GM12878 (cell line): ENCODE results near the gene BNIP5. TPM values are rescaled to one million over a fixed set of nuclear protein-coding genes. Genes with fewer than 3 reads are reported as not detected.

Experiments
- CBX3 ChIP-seq: fragments of 200-600 bp; sonication (generic); IDR thresholded peaks from 2 replicates; pipeline ENCODE4 v1.6.1; 2016; ENCODE audit warnings: low read depth, borderline replicate concordance
- DPF2 ChIP-seq: fragments of 450-650 bp; IDR thresholded peaks from 2 replicates; pipeline ENCODE4 v1.6.1; 2017; ENCODE audit warnings: mild to moderate bottlenecking
- E2F8 ChIP-seq: fragments of 450-650 bp; IDR thresholded peaks from 2 replicates; pipeline ENCODE4 v1.6.1; 2018; ENCODE audit warnings: mild to moderate bottlenecking, low read depth, moderate library complexity; ENCODE audit not compliant: partially characterized antibody
- EGR1 ChIP-seq, 2 experiments: IDR thresholded peaks; 1 replicate in 1 of 2; 2 replicates in 1 of 2; pipeline ENCODE4 v1.6.1; 2011 to 2012; ENCODE audit warnings: low read depth in 2 of 2, low read length in 2 of 2, borderline replicate concordance in 1 of 2, mild to moderate bottlenecking in 1 of 2, moderate library complexity in 1 of 2
- EP300 ChIP-seq, 2 experiments: fragments of 150-350 bp in 1 of 2; IDR thresholded peaks; 2 replicates each; pipeline ENCODE4 v1.6.1; 2011 to 2012; ENCODE audit warnings: low read depth in 2 of 2, low read length in 2 of 2, borderline replicate concordance in 1 of 2, improper control_type of control experiment in 1 of 2, inconsistent platforms in 1 of 2; ENCODE audit not compliant: control insufficient read depth in 1 of 2
- FOXK2 ChIP-seq: fragments of 450-650 bp; IDR thresholded peaks from 2 replicates; pipeline ENCODE4 v1.6.1; 2017; ENCODE audit warnings: mild to moderate bottlenecking, moderate library complexity
- MAX ChIP-seq: IDR thresholded peaks from 2 replicates; pipeline ENCODE4 v1.6.1; 2012; ENCODE audit warnings: low read depth, low read length, improper control_type of control experiment
- MYB ChIP-seq: fragments of 150-350 bp; IDR thresholded peaks from 2 replicates; pipeline ENCODE4 v1.6.1; 2014; ENCODE audit warnings: mild to moderate bottlenecking, low read depth, low read length, borderline replicate concordance
- RBBP5 ChIP-seq: fragments of 200-600 bp; sonication (generic); conservative IDR thresholded peaks from 2 replicates; pipeline ENCODE4 v1.6.1; 2016
- RELB ChIP-seq: fragments of 450-650 bp; IDR thresholded peaks from 2 replicates; pipeline ENCODE4 v1.6.1; 2017; ENCODE audit warnings: low read depth, mild to moderate bottlenecking, moderate library complexity
- SRF ChIP-seq, 2 experiments: IDR thresholded peaks; 2 replicates each; pipeline ENCODE4 v1.6.1; 2011; ENCODE audit warnings: low read depth in 2 of 2, low read length in 2 of 2, mild to moderate bottlenecking in 1 of 2, moderate library complexity in 1 of 2
- TBL1XR1 ChIP-seq: IDR thresholded peaks from 2 replicates; pipeline ENCODE4 v1.6.1; 2012; ENCODE audit warnings: low read depth, low read length, improper control_type of control experiment
- ZBED1 ChIP-seq: IDR thresholded peaks from 2 replicates; pipeline ENCODE4 v1.6.1; 2016; ENCODE audit warnings: borderline replicate concordance
- polyA plus RNA-seq, 11 experiments: library from polyadenylated mRNA; depleted of rRNA in 4 of 11; unstranded in 6 of 11; stranded (reverse) in 5 of 11; fragments of >200 nt; fragmentation: Nextera tagmentation in 4 of 11; fragmentation: Illumina TruSeq in 1 of 11; extraction: Ambion mirVana in 4 of 11; extraction: Trizol in 1 of 11; gene quantifications; 1 replicate in 1 of 11; 2 replicates in 10 of 11; pipeline versions ENCODE4 v1.2.1 to v1.2.3, GENCODE V29; 2011 to 2016; ENCODE audit warnings: inconsistent platforms in 2 of 11, missing spikeins in 2 of 11, low read depth in 1 of 11
- total RNA-seq, 4 experiments: library from RNA; depleted of rRNA in 3 of 4; stranded (reverse); fragments of >200 nt in 3 of 4; fragmentation: Illumina TruSeq in 1 of 4; extraction: Trizol in 1 of 4; gene quantifications; 2 replicates each; pipeline versions ENCODE4 v1.2.1 to v1.2.3, GENCODE V29; 2013 to 2021
- TF ChIP-seq, protein P1 (sequence below): IDR thresholded peaks from 2 replicates; pipeline ENCODE4 v1.6.1; 2012; ENCODE audit warnings: improper control_type of control experiment, low read depth, low read length; ENCODE audit not compliant: insufficient replicate concordance
- TF ChIP-seq, protein P2 (sequence below): fragments of 450-650 bp; formaldehyde crosslinking; IDR thresholded peaks from 2 replicates; pipeline ENCODE4 v1.5.0; 2022; ENCODE audit warnings: mild to moderate bottlenecking, missing genetic modification characterization

The BNIP5 gene
- total and polyA plus RNA-seq, 10 of the 15 experiments (the other 5 are each of a cell fraction or from before 2014, with no cell fraction given): 0.02 to 0.68 (median 0.05) TPM; not detected in 2

- TF ChIP-seq, protein P1, sequence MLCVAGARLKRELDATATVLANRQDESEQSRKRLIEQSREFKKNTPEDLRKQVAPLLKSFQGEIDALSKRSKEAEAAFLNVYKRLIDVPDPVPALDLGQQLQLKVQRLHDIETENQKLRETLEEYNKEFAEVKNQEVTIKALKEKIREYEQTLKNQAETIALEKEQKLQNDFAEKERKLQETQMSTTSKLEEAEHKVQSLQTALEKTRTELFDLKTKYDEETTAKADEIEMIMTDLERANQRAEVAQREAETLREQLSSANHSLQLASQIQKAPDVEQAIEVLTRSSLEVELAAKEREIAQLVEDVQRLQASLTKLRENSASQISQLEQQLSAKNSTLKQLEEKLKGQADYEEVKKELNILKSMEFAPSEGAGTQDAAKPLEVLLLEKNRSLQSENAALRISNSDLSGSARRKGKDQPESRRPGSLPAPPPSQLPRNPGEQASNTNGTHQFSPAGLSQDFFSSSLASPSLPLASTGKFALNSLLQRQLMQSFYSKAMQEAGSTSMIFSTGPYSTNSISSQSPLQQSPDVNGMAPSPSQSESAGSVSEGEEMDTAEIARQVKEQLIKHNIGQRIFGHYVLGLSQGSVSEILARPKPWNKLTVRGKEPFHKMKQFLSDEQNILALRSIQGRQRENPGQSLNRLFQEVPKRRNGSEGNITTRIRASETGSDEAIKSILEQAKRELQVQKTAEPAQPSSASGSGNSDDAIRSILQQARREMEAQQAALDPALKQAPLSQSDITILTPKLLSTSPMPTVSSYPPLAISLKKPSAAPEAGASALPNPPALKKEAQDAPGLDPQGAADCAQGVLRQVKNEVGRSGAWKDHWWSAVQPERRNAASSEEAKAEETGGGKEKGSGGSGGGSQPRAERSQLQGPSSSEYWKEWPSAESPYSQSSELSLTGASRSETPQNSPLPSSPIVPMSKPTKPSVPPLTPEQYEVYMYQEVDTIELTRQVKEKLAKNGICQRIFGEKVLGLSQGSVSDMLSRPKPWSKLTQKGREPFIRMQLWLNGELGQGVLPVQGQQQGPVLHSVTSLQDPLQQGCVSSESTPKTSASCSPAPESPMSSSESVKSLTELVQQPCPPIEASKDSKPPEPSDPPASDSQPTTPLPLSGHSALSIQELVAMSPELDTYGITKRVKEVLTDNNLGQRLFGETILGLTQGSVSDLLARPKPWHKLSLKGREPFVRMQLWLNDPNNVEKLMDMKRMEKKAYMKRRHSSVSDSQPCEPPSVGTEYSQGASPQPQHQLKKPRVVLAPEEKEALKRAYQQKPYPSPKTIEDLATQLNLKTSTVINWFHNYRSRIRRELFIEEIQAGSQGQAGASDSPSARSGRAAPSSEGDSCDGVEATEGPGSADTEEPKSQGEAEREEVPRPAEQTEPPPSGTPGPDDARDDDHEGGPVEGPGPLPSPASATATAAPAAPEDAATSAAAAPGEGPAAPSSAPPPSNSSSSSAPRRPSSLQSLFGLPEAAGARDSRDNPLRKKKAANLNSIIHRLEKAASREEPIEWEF: no peak
- no peak for TF ChIP-seq FOXK2
- no peak for TF ChIP-seq TBL1XR1
- TF ChIP-seq, protein P2, sequence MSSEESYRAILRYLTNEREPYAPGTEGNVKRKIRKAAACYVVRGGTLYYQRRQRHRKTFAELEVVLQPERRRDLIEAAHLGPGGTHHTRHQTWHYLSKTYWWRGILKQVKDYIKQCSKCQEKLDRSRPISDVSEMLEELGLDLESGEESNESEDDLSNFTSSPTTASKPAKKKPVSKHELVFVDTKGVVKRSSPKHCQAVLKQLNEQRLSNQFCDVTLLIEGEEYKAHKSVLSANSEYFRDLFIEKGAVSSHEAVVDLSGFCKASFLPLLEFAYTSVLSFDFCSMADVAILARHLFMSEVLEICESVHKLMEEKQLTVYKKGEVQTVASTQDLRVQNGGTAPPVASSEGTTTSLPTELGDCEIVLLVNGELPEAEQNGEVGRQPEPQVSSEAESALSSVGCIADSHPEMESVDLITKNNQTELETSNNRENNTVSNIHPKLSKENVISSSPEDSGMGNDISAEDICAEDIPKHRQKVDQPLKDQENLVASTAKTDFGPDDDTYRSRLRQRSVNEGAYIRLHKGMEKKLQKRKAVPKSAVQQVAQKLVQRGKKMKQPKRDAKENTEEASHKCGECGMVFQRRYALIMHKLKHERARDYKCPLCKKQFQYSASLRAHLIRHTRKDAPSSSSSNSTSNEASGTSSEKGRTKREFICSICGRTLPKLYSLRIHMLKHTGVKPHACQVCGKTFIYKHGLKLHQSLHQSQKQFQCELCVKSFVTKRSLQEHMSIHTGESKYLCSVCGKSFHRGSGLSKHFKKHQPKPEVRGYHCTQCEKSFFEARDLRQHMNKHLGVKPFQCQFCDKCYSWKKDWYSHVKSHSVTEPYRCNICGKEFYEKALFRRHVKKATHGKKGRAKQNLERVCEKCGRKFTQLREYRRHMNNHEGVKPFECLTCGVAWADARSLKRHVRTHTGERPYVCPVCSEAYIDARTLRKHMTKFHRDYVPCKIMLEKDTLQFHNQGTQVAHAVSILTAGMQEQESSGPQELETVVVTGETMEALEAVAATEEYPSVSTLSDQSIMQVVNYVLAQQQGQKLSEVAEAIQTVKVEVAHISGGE (CRISPR knock-in tag): 0 out of 2 replicates have a peak, but pooled peaks have one; percentile 32
- TF ChIP-seq EP300 (IDR thresholded peaks at IDR 0.05; ENCODE audit: borderline replicate concordance in 1 of 2, control insufficient read depth in 1 of 2, low read depth in 2 of 2, low read length in 2 of 2): no peak
- no peak for TF ChIP-seq ZBED1
- peak; percentile 54 for TF ChIP-seq DPF2
- no peak for TF ChIP-seq EGR1 (IDR thresholded peaks at IDR 0.05; ENCODE audit: borderline replicate concordance in 1 of 2, low read depth in 2 of 2, low read length in 2 of 2)
- TF ChIP-seq RBBP5: no peak
- TF ChIP-seq MAX: no peak
- TF ChIP-seq SRF (IDR thresholded peaks at IDR 0.05; ENCODE audit: low read depth in 2 of 2, low read length in 2 of 2): no peak
- peak; percentile 34; the same call in 1 of the 2 replicates for TF ChIP-seq RELB
- TF ChIP-seq MYB: no peak
- no peak for TF ChIP-seq E2F8
- no peak for TF ChIP-seq CBX3
Measured at GRCh38 chr6:36312854-36313648, 23.6 kb downstream of the BNIP5 start (continued).
